Fibroblast of skin of right quadriceps (primary cell): ENCODE data around the gene GBGT1.

ENCODE experiments used
- DNase-seq: peaks from one replicate; pipeline ENCODE4 v3.0.0-alpha.2; 2013

The GBGT1 gene

DNA sequence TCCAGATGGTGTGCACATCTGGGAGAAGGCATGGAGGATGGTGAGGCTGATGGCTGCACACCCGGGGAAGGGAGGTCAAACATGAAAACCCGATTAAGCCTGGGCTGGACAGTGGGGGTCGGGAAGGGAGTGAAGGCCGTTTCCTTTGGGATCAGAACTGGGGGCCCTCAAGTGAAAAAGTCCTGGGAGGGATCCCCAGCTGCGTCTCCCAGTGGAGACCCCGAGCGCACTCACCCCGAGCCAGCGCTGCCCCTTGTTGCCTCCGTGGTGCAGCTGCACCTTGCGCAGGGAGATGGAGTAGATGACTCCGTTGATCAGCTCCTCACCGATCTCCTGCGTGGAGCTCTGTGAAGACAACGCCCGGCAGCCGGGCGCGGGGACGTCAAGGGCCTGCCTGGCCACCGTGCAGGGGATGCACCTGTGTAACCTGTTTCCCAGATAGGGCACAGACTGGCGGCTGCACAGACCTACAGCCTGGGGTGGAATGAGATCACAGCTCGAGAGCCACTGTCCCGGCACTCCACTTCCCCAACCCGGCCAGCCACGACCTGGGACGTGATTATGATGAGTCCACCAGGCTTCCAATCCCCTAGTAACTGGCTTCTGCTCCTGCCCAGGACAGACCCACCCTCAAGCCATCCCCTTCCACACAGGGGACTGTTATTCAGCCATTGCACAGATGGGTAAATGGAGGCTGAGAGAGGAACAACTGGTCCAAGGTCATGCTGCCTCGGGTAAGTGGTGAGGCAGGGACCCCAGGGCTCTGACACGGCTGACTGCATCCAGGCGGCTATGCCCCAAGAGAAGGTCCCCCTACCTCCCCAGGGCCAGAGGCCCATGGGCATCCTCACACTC, 51.7 kb downstream of the GBGT1 start:
- no peak for DNase-seq

GRCh38 chr9:133109931-133110650, 53.6 kb downstream of the GBGT1 start:
- no peak for DNase-seq

- DNase-seq: no peak
Measured at GRCh38 chr9:133108794-133109641, 54.7 kb downstream of the GBGT1 start.

- DNase-seq: no peak
Measured at GRCh38 chr9:133107961-133108793, 55.5 kb downstream of the GBGT1 start.

DNA sequence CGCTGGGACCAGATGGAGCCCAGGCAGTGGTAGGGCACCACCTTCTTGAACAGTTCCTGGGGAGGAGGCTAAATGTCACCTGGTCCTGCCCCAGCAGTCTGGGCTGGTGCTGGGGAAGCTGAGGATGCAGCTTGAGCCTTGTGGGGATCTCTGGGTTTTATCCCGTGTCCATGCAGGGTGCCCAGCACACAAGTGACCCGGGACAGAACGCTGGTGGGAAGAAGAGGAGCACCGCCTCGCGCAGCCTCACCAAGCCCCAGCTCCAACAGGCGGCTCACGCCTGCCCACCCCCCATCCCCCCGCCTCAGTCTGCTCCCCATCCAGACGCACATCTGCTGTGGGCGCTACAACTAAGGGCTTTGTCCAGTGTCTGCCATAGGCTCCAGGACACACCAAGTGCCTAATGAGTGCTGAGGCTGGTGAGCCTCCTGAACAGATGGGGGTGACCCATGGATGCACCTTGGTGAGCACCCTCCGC, 56.4 kb downstream of the GBGT1 start:
- no peak for DNase-seq

DNA sequence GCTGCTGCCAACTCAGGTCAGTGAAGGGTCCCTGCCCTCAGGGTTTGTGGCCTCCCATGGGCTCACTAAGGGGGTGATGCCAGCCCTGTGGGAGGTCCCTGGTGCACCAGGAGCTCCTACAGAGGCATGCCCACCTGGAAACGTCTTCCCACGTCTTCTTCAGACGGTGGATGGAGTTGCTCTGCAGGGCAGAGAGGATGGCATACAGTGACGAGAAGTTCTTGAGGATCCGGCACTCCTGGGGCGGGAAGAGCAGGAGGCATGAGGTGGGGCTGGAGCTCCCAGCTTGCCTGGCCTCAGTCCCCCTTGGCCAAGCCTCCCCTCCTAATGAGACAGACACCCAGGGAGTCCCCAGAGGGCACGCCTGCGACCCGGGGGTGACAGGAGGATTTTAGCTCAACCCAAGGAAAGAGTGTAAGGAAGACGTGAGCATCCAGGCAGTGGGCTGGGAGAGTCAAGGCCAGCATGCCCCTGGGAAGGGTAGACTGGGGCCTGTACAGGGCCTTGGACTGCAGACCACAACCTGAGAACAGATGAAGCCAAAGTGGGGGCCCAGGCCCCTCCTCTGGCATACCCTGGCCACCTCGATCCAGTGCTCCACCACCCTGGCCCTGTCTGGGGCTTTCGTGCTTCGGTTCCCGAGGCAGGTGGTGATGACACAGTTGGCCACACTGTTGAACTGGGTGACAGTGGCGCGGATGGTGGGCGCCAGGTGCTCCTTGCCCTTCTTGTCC, 57.0 kb downstream of the GBGT1 start:
- no peak for DNase-seq

- no peak for DNase-seq
Measured at GRCh38 chr9:133105461-133105770, 58.3 kb downstream of the GBGT1 start.

DNA sequence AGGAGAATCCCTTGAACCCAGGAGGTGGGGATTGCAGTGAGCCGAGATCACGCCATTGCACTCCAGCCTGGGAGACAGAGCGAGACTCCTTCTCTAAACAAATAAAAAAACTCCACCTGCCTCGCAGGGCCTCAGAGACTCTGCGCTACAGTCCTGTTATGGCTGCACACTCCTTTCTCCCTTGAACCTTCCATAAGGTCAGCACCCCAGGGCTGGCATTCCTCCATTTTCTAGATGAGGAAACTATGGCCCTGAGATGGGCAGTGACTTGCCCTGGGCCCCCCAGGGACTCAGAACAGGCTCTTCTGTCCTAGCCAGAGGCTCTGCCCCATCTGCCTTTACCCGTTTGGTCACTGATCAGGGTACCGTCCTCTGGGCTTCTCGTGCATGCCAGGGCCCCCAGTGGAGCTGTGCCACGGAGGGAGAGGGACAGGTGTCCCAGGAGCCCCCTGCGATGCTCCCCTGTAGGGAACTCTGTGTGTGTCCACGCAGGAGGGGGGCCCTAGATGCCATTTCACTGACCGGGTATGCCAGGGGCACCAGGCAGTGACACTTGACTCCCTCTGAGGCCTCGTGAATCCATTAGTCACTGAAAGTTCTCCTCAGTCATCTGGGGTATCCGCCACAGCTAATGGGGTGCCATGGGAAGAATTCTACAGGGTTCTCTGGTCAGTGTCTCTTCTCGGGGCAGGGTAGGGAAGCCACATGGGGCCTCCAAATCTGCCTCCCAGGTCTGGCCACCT, 58.8 kb downstream of the GBGT1 start:
- no peak for DNase-seq

- no peak for DNase-seq
Measured at GRCh38 chr9:133103987-133104505, 59.7 kb downstream of the GBGT1 start.

DNA sequence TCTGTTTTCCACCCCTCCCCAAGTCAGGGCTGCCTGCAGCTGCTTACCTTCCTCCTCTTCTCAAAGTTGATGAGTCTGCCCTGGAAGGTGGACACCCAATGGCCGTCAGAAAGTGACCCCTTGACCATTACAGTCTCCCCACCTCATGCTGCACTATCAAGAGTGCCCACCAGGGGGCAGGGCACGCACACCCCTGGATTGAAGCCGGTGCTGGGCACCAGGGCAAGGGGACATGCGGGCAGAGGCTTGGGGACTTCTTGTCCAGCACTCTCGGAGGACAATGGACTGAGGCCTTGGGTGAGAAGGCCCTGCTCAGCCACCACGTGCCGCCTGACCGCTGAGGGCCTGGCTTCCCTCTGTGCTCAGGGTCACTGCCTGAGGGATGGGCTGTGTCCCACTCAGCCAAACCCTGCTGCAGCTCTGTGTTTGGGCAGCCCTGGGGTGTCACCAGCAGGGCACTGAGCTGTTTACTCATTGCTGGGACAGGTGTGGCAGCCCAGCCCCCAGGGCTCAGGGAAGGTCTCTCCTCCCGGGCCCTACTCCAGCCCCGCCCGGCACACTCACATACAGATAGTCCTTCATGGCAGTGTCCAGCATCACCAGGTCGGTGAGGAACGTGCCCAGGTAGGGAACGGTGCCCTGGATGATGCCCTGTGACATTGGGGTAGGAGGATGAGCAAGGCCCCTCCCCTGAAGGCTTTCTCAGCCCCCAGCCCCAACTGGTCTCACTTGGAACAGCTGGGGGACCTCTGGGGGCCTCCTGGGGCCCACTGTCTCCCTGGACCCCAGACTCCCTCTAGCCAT, 60.3 kb downstream of the GBGT1 start:
- no peak for DNase-seq
